ENCODE data around the gene TRIM56.

DNA sequence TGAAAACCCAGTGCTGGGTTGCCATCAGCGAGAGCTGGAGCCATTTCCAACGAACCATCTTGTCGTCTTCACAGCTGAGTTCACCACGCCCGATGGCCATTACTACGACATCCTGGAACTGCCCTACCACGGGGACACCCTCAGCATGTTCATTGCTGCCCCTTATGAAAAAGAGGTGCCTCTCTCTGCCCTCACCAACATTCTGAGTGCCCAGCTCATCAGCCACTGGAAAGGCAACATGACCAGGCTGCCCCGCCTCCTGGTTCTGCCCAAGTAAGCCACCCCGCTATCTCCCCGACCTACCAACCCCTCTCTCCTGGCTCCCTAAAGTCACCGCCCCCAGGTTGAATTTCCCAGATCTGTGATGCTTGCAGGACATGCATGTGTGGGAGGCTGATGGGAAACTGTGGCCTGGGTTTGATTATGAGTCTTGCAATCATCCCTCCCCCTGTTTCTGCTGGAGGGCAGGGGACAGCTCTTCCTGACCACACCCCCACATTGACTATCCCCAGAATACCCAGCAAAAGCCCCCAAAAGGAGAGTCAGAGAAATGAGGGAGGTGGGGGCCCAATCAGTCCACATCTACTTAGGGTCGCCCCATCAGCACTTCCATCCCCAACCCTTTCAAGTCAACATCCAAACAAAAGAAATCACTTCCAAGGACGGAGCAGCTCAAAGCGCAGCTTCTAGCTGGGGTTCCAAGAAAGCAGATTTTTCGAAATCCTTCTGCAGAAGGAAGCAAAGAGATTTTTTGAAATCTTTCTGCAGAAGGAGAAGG lies 48.5 kb downstream of the TRIM56 start:
- TF ChIP-seq POLR2AphosphoS5 (IDR thresholded peaks at IDR 0.05; ENCODE audit: borderline replicate concordance, low read depth, low read length) = no peak
- TF ChIP-seq EZH2 (IDR thresholded peaks at IDR 0.05) = no peak
